GM13976 (cell line): ENCODE results near the gene CAMK2D.
"Not testable (repeated sequence)": the region's sequence is repeated elsewhere in the genome, so short reads cannot be mapped to it uniquely, and the experiment has no call there.

Experiments
- DNase-seq: peaks from one replicate; pipeline ENCODE4 v3.0.0; 2012; ENCODE audit warnings: low spot score
- CTCF ChIP-seq: IDR thresholded peaks from 2 replicates; pipeline ENCODE4 v1.5.1; 2012; ENCODE audit warnings: borderline replicate concordance, mild to moderate bottlenecking; ENCODE audit not compliant: insufficient read depth; ENCODE audit errors: extremely low read depth, missing control alignments, control extremely low read depth
- in situ Hi-C: fragments of 300-500 bp; cut with MboI; formaldehyde crosslinking; loops from one replicate; pipeline ENCODE4 v1.12.0; 2022; ENCODE audit warnings: low sequenced_read_pairs, mixed read lengths, inconsistent platforms; ENCODE audit not compliant: unreplicated experiment

Gene CAMK2D

GRCh38 chr4:113695328-113696169 lies 66.0 kb downstream of the CAMK2D start:
- DNase-seq, result no peak
- in situ Hi-C loops, result no loop called here
- no peak for TF ChIP-seq CTCF

DNA sequence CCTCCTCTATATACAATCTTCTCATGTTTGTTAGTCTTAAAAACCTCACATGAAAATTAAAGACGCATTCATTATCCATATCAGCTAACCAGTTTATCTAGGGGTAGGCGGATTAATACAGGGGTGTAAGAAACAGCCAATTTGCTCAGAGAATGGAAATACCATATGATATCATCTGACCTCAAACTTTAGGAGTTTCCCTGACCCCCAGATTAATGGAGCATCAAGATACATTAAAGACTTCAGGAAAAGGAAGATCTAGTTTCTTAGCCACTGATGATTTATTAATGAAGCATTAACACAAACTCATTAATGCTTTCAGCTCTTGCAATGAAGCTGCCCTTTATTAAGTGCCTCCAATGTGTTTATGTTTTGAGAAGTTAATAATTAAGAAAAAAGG lies 67.5 kb downstream of the CAMK2D start:
- in situ Hi-C loops, result no loop called here
- TF ChIP-seq CTCF, result no peak
- no peak for DNase-seq

GRCh38 chr4:113692809-113693411 lies 68.6 kb downstream of the CAMK2D start:
- TF ChIP-seq CTCF, result no peak
- in situ Hi-C loops, result no loop called here
- no peak for DNase-seq

GRCh38 chr4:113691676-113692075 lies 69.9 kb downstream of the CAMK2D start:
- in situ Hi-C loops, result no loop called here
- no peak for TF ChIP-seq CTCF
- no peak for DNase-seq

DNA sequence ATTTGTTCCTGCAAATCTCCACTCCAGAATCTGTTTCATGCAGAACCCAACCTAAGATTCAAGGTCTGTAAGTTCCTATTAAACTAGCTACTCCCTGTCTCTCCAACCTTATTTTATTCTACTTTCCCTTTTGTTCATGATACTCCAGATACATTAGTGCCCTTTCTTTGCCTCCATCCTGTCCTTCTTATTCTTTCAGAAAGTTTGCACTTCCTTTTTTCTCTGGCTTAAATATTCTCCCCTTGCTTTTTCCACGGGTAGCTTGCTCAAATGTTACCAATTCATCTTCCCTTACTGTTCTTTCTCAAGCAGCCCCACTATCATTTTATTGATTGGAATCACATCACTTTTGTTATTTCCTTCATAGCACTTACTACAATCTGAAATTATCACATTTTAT lies 72.1 kb downstream of the CAMK2D start:
- no peak for DNase-seq
- in situ Hi-C loops, result no loop called here
- TF ChIP-seq CTCF, result no peak

- in situ Hi-C loops, result no loop called here
- no peak for TF ChIP-seq CTCF
- DNase-seq, result no peak
Observed at GRCh38 chr4:113687067-113687718, 74.3 kb downstream of the CAMK2D start.

- in situ Hi-C loops, DNase-seq: not testable (repeated sequence)
Observed at GRCh38 chr4:113685157-113685556, 76.4 kb downstream of the CAMK2D start.
